A549 (cell line): ENCODE data around the gene FSTL3. TPM values are rescaled to one million over a fixed set of nuclear protein-coding genes. Genes with fewer than 3 reads are reported as not detected.

Source experiments
- ATAC-seq, 2 experiments: fragments of 200-7000 bp in 1 of 2; fragments of >200 bp in 1 of 2; cut with Nextera tagmentation in 1 of 2; cut with Tn5 transposase in 1 of 2; 3 replicates each; pipeline versions ENCODE4 v1.8.0 to v1.9.1; 2018 to 2020; ENCODE audit warnings: mild to moderate bottlenecking in 1 of 2, moderate library complexity in 1 of 2
- CTCF ChIA-PET: fragments of 300-600 bp; sonication (Branson Sonifier 250); formaldehyde crosslinking; extraction: SDS; loops from one replicate; lab custom pipeline; 2021; ENCODE audit warnings: antibody characterized with exemption, inconsistent platforms; lab: Yijun Ruan, JAX
- POLR2A ChIA-PET: fragments of 350-600 bp; formaldehyde crosslinking; extraction: SDS; loops from one replicate; lab custom pipeline; 2021; ENCODE audit warnings: antibody characterized with exemption, inconsistent platforms; lab: Yijun Ruan, JAX
- DNase-seq, 2 experiments: peaks; one replicate each; pipeline versions ENCODE4 v3.0.0 to v3.0.0-alpha.2; 2011 to 2016; ENCODE audit warnings: low read depth in 1 of 2, low spot score in 1 of 2
- FAIRE-seq: peaks from 2 replicates; lab custom pipeline; 2011; peaks lifted over from hg19 to GRCh38; lab: Jason Lieb, UNC
- H3K27ac ChIP-seq, 2 experiments: fragments of >200 bp; sonication (Bioruptor Twin); formaldehyde crosslinking; 3 replicates each; pipeline ENCODE4 v1.5.1; 2016 to 2017
- H3K4me1 ChIP-seq: fragments of >200 bp; sonication (Bioruptor Twin); formaldehyde crosslinking; 3 replicates; pipeline ENCODE4 v1.6.1; 2016
- H3K4me2 ChIP-seq: fragments of >200 bp; sonication (Bioruptor Twin); formaldehyde crosslinking; 3 replicates; pipeline ENCODE4 v1.6.1; 2016
- H3K4me3 ChIP-seq: fragments of >200 bp; sonication (Bioruptor Twin); formaldehyde crosslinking; 3 replicates; pipeline ENCODE4 v1.5.1; 2016
- H3K9me3 ChIP-seq: fragments of >200 bp; sonication (Bioruptor Twin); formaldehyde crosslinking; 3 replicates; pipeline ENCODE4 v1.6.1; 2016
- ATOH8 ChIP-seq: fragments of 250-450 bp; sonication (Bioruptor Pico); IDR thresholded peaks from 2 replicates; pipeline ENCODE4 v1.5.0; 2020; ENCODE audit warnings: low read depth, mild to moderate bottlenecking, moderate library complexity
- BHLHE40 ChIP-seq: IDR thresholded peaks from 2 replicates; pipeline ENCODE4 v1.6.1; 2012; ENCODE audit warnings: low read depth, low read length, inconsistent platforms
- CBX8 ChIP-seq: fragments of 200-600 bp; sonication (generic); IDR thresholded peaks from 2 replicates; pipeline ENCODE4 v1.6.1; 2016
- CEBPB ChIP-seq, 2 experiments: fragments of >200 bp in 1 of 2; sonication (Bioruptor Twin) in 1 of 2; formaldehyde crosslinking in 1 of 2; IDR thresholded peaks; 2 replicates each; pipeline ENCODE4 v1.6.1; 2012 to 2016
- CHD2 ChIP-seq: fragments of 150-350 bp; IDR thresholded peaks from 2 replicates; pipeline ENCODE4 v1.6.1; 2014; ENCODE audit warnings: low read length; ENCODE audit not compliant: partially characterized antibody
- CHD4 ChIP-seq: fragments of 200-600 bp; sonication (generic); IDR thresholded peaks from 2 replicates; pipeline ENCODE4 v1.6.1; 2016; ENCODE audit warnings: antibody characterized with exemption, mild to moderate bottlenecking, borderline replicate concordance
- EHF ChIP-seq: fragments of 250-450 bp; sonication (Bioruptor Pico); IDR thresholded peaks from 2 replicates; pipeline ENCODE4 v1.5.0; 2020; ENCODE audit warnings: mild to moderate bottlenecking
- ELK1 ChIP-seq: fragments of 150-350 bp; IDR thresholded peaks from 2 replicates; pipeline ENCODE4 v1.6.1; 2014; ENCODE audit warnings: low read depth, mild to moderate bottlenecking, low read length
- ESRRA ChIP-seq: fragments of 150-350 bp; IDR thresholded peaks from 2 replicates; pipeline ENCODE4 v1.6.1; 2014; ENCODE audit warnings: mild to moderate bottlenecking, low read length, borderline replicate concordance
- HDAC2 ChIP-seq: fragments of 200-600 bp; sonication (generic); IDR thresholded peaks from 2 replicates; pipeline ENCODE4 v1.6.1; 2016
- HOXA7 ChIP-seq: fragments of 250-450 bp; sonication (Bioruptor Pico); IDR thresholded peaks from 2 replicates; pipeline ENCODE4 v1.5.0; 2020; ENCODE audit warnings: mild to moderate bottlenecking, moderate library complexity
- HOXB13 ChIP-seq: fragments of 250-450 bp; sonication (Bioruptor Pico); IDR thresholded peaks from 2 replicates; pipeline ENCODE4 v1.5.0; 2020; ENCODE audit warnings: low read depth, mild to moderate bottlenecking, moderate library complexity
- JUNB ChIP-seq: fragments of >200 bp; sonication (Bioruptor Twin); formaldehyde crosslinking; IDR thresholded peaks from 2 replicates; pipeline ENCODE4 v1.6.1; 2016
- PBX3 ChIP-seq: IDR thresholded peaks from 2 replicates; pipeline ENCODE4 v1.6.1; 2012
- PHF8 ChIP-seq: fragments of 200-600 bp; sonication (generic); IDR thresholded peaks from 2 replicates; pipeline ENCODE4 v1.6.1; 2016; ENCODE audit warnings: low read depth, mild to moderate bottlenecking, antibody characterized with exemption, moderate library complexity, borderline replicate concordance
- POLR2A ChIP-seq: IDR thresholded peaks from 2 replicates; pipeline ENCODE4 v1.6.1; 2012; ENCODE audit warnings: mild to moderate bottlenecking, low read length
- RAD21 ChIP-seq, 2 experiments: fragments of >200 bp in 1 of 2; sonication (Bioruptor Twin) in 1 of 2; formaldehyde crosslinking in 1 of 2; IDR thresholded peaks in 1 of 2; conservative IDR thresholded peaks in 1 of 2; 2 replicates in 1 of 2; 3 replicates in 1 of 2; pipeline ENCODE4 v1.6.1; 2012 to 2018; ENCODE audit warnings: inconsistent platforms in 1 of 2
- RARB ChIP-seq: fragments of 250-450 bp; sonication (Bioruptor Pico); IDR thresholded peaks from 2 replicates; pipeline ENCODE4 v1.8.0; 2021; ENCODE audit warnings: mild to moderate bottlenecking, moderate library complexity
- SREBF2 ChIP-seq: fragments of 450-650 bp; IDR thresholded peaks from 2 replicates; pipeline ENCODE4 v1.6.1; 2014; ENCODE audit warnings: mild to moderate bottlenecking, moderate library complexity
- TFCP2L1 ChIP-seq: fragments of 250-450 bp; sonication (Bioruptor Pico); IDR thresholded peaks from 2 replicates; pipeline ENCODE4 v1.5.0; 2021; ENCODE audit warnings: mild to moderate bottlenecking
- ZNF302 ChIP-seq: fragments of 250-450 bp; sonication (Bioruptor Pico); IDR thresholded peaks from 2 replicates; pipeline ENCODE4 v1.9.0; 2021; ENCODE audit warnings: inconsistent platforms, mild to moderate bottlenecking, moderate library complexity
- WGBS: methylation state at CpG from one replicate; pipeline ENCODE4 v1.1.6; 2017; ENCODE audit errors: missing lambda C conversion rate; 5-methylcytosine and 5-hydroxymethylcytosine counted together
- polyA plus RNA-seq, 4 experiments: library from polyadenylated mRNA; depleted of rRNA in 3 of 4; stranded (reverse); fragments of >200 nt; fragmentation: RNase III in 1 of 4; extraction: RNeasy Plus Mini Kit Qiagen cat#74134 plus additional on column Dnase treatment in 1 of 4; gene quantifications; 2 replicates in 3 of 4; 3 replicates in 1 of 4; pipeline ENCODE4 v1.2.3, GENCODE V29; 2011 to 2017
- TF ChIP-seq, protein P1 (sequence below): fragments of >200 bp; sonication (Bioruptor Twin); formaldehyde crosslinking; IDR thresholded peaks from 2 replicates; pipeline ENCODE4 v1.6.1; 2016
- TF ChIP-seq, protein P2 (sequence below): fragments of >200 bp; sonication (Bioruptor Twin); formaldehyde crosslinking; IDR thresholded peaks from 3 replicates; pipeline ENCODE4 v1.5.1; 2016
- TF ChIP-seq, protein P3 (sequence below): fragments of 450-650 bp; IDR thresholded peaks from 2 replicates; pipeline ENCODE4 v1.6.1; 2014; ENCODE audit warnings: antibody characterized with exemption

Gene FSTL3
- polyA plus RNA-seq, 2 of the 4 experiments (the other 2 are of a cell fraction), result 58.1 to 131 TPM

DNA sequence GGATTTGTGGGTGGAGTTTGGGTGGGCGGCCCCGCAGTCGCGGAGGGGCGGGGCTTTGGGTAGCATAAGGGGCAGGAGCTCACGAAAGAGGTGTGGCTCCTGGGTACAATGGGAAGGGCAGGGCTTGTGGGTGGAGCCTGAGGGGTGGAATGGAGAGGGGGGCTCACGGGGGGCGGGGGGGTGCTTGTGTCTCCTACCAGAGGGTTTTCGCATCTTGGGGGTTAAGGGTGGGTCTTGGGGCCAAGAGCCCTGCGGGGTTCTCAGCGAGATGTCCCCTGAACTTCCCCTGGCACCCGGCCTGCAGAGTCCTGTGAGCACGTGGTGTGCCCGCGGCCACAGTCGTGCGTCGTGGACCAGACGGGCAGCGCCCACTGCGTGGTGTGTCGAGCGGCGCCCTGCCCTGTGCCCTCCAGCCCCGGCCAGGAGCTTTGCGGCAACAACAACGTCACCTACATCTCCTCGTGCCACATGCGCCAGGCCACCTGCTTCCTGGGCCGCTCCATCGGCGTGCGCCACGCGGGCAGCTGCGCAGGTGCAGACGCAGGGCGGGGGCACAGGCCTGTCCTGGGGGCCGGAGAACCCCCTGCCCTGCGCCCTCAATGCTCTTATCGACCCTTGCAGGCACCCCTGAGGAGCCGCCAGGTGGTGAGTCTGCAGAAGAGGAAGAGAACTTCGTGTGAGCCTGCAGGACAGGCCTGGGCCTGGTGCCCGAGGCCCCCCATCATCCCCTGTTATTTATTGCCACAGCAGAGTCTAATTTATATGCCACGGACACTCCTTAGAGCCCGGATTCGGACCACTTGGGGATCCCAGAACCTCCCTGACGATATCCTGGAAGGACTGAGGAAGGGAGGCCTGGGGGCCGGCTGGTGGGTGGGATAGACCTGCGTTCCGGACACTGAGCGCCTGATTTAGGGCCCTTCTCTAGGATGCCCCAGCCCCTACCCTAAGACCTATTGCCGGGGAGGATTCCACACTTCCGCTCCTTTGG, 5.1 kb downstream of the FSTL3 start:
- WGBS, result 87% methylated on average over 25 of the region's 54 CpGs
- CTCF ChIA-PET, result interaction anchor here (1.0 kb wide), 1 partner anchor 26 kb away, joined by 3 read pairs; no protein-coding TSS in a partner anchor
- no peak for FAIRE-seq
- H3K4me1 ChIP-seq, result peaks cover 20% of the 10 kb centered on the region
- POLR2A ChIA-PET, result interaction anchor here (0.6 to 0.8 kb wide), 4 partner anchors 23 to 276 kb away, joined by 3 to 5 read pairs (median 4); no protein-coding TSS in a partner anchor
- H3K4me2 ChIP-seq, result peak overlapping the region; percentile 69
- H3K4me3 ChIP-seq, result no peak overlapping the region; the same call in 2 of the 3 replicates
- no peak for TF ChIP-seq CHD4
- no peak for TF ChIP-seq HDAC2
- TF ChIP-seq TFCP2L1 (CRISPR knock-in tag), result no peak
- no peak for TF ChIP-seq POLR2A
- no peak for TF ChIP-seq HOXB13
- TF ChIP-seq ATOH8, result no peak
- no peak; the same call in 1 of the 2 replicates for TF ChIP-seq PBX3
- peak overlapping the region; percentile 87 to 99; a peak in 5 of 6 replicates for H3K27ac ChIP-seq
- no peak for DNase-seq
- peak in 1 of 2 experiments; percentile 45; a peak in 4 of 6 replicates for ATAC-seq
- H3K9me3 ChIP-seq, result no peaks in the 10 kb centered on the region

GRCh38 chr19:682678-683320, 6.6 kb downstream of the FSTL3 start:
- 98% methylated on average over 7 of the region's 25 CpGs for WGBS
- no peak for ATAC-seq
- Histone ChIP-seq H3K4me2 (no peak overlapping the region), H3K4me1 (peaks cover 21% of the 10 kb centered on the region), H3K4me3 (no peak overlapping the region), H3K9me3 (no peaks in the 10 kb centered on the region), H3K27ac (peak overlapping the region in 1 of 2 experiments; percentile 12; a peak in 1 of 6 replicates)
- ChIA-PET POLR2A (no interaction called here), CTCF (no interaction called here)
- no peak for FAIRE-seq
- TF ChIP-seq ZNF302 (CRISPR knock-in tag) (no peak), CBX8 (no peak), HOXA7 (CRISPR knock-in tag) (no peak), HOXB13 (no peak), HDAC2 (no peak), CEBPB (IDR thresholded peaks at IDR 0.05) (no peak), SREBF2 (no peak), RARB (no peak), PHF8 (no peak), CHD2 (no peak), JUNB (no peak), TFCP2L1 (CRISPR knock-in tag) (no peak), EHF (CRISPR knock-in tag) (no peak), BHLHE40 (no peak), RAD21 (conservative IDR thresholded peaks at IDR 0.05 in 1 of 2, IDR thresholded peaks at IDR 0.05 in 1 of 2) (no peak), ELK1 (no peak), ESRRA (no peak)
- TF ChIP-seq, protein P1, sequence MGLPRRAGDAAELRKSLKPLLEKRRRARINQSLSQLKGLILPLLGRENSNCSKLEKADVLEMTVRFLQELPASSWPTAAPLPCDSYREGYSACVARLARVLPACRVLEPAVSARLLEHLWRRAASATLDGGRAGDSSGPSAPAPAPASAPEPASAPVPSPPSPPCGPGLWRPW, result no peak
- TF ChIP-seq, protein P2, sequence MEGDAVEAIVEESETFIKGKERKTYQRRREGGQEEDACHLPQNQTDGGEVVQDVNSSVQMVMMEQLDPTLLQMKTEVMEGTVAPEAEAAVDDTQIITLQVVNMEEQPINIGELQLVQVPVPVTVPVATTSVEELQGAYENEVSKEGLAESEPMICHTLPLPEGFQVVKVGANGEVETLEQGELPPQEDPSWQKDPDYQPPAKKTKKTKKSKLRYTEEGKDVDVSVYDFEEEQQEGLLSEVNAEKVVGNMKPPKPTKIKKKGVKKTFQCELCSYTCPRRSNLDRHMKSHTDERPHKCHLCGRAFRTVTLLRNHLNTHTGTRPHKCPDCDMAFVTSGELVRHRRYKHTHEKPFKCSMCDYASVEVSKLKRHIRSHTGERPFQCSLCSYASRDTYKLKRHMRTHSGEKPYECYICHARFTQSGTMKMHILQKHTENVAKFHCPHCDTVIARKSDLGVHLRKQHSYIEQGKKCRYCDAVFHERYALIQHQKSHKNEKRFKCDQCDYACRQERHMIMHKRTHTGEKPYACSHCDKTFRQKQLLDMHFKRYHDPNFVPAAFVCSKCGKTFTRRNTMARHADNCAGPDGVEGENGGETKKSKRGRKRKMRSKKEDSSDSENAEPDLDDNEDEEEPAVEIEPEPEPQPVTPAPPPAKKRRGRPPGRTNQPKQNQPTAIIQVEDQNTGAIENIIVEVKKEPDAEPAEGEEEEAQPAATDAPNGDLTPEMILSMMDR, result no peak
- TF ChIP-seq, protein P3, sequence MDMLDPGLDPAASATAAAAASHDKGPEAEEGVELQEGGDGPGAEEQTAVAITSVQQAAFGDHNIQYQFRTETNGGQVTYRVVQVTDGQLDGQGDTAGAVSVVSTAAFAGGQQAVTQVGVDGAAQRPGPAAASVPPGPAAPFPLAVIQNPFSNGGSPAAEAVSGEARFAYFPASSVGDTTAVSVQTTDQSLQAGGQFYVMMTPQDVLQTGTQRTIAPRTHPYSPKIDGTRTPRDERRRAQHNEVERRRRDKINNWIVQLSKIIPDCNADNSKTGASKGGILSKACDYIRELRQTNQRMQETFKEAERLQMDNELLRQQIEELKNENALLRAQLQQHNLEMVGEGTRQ, result no peak
- DNase-seq, result no peak
